ENCODE results near the gene SH3PXD2B. TPM values are rescaled to one million over a fixed set of nuclear protein-coding genes. Genes with fewer than 3 reads are reported as not detected.

Gene SH3PXD2B
- total and polyA plus RNA-seq, 10 of the 15 experiments (the other 5 are each of a cell fraction or from before 2014, with no cell fraction given) = 0.05 to 1.6 (median 0.57) TPM

DNA sequence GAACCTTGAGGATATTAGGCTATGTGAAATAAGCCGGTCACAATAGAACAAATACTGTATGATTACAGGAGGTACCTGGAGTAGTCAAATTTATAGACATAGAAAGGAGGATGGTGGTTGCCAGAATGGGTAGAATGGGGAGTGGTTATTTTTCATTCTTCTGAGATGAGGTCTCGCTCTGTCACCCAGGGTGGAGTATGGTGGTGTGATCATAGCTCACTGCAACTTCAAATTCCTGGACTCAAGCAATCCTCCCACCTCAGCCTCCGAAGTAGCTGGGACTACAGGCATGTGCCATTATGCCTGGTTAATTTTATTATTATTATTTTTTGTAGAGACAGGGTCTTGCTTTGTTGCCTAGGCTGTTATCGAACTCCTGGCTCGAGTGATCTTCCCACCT, 27.1 kb downstream of the SH3PXD2B start:
- Histone ChIP-seq H2AFZ (ENCODE audit: control insufficient read depth, low read depth, low read length) (no peak overlapping the region), H3K4me1 (ENCODE audit: control insufficient read depth, insufficient read depth, low read length) (no peaks in the 10 kb centered on the region), H3K27ac (ENCODE audit: control insufficient read depth, insufficient read depth) (no peak overlapping the region), H3K4me2 (ENCODE audit: control insufficient read depth, insufficient read depth) (no peak overlapping the region), H3K36me3 (ENCODE audit: control insufficient read depth in 2 of 2, insufficient read depth in 2 of 2, low read length in 1 of 2) (no peaks in the 10 kb centered on the region), H3K27me3 (replicated peaks in 1 of 2; ENCODE audit: control insufficient read depth in 2 of 2, insufficient read depth in 2 of 2, low read length in 1 of 2) (no peaks in the 10 kb centered on the region; a peak in 1 of 4 replicates), H4K20me1 (ENCODE audit: control insufficient read depth, insufficient read depth) (no peaks in the 10 kb centered on the region), H3K9me3 (replicated peaks; ENCODE audit: control insufficient read depth, insufficient read depth, low read length) (no peaks in the 10 kb centered on the region), H3K79me2 (ENCODE audit: control insufficient read depth, insufficient read depth, low read length) (no peaks in the 10 kb centered on the region), H3K4me3 (no peak overlapping the region), H3K9ac (ENCODE audit: control insufficient read depth, insufficient read depth, low read length) (no peak overlapping the region)
- CTCF ChIA-PET = no interaction called here
- SMC1A ChIA-PET (ENCODE audit: uncharacterized antibody, unreplicated experiment) = no interaction called here
- intact Hi-C loops (cut with micrococcal nuclease; ENCODE audit: unreplicated experiment) (no loop called here), in situ Hi-C loops (cut with MboI) (no loop called here)
- RAD21 ChIA-PET (ENCODE audit: unreplicated experiment) = interaction anchor here (0.6 kb wide), 1 partner anchor 104 kb away, joined by 3 read pairs; no protein-coding TSS in a partner anchor
- TF ChIP-seq, protein P1, sequence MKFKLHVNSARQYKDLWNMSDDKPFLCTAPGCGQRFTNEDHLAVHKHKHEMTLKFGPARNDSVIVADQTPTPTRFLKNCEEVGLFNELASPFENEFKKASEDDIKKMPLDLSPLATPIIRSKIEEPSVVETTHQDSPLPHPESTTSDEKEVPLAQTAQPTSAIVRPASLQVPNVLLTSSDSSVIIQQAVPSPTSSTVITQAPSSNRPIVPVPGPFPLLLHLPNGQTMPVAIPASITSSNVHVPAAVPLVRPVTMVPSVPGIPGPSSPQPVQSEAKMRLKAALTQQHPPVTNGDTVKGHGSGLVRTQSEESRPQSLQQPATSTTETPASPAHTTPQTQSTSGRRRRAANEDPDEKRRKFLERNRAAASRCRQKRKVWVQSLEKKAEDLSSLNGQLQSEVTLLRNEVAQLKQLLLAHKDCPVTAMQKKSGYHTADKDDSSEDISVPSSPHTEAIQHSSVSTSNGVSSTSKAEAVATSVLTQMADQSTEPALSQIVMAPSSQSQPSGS (IDR thresholded peaks at IDR 0.05; ENCODE audit: low read length) = no peak
- TF ChIP-seq MTA3 (IDR thresholded peaks at IDR 0.05; ENCODE audit: borderline replicate concordance, low read length) = no peak
- no peak for TF ChIP-seq ZNF274 (IDR thresholded peaks at IDR 0.05; ENCODE audit: insufficient read depth, insufficient read length)
- no peak for TF ChIP-seq SUZ12 (IDR thresholded peaks at IDR 0.05; ENCODE audit: unreplicated experiment)
- TF ChIP-seq, protein P2, sequence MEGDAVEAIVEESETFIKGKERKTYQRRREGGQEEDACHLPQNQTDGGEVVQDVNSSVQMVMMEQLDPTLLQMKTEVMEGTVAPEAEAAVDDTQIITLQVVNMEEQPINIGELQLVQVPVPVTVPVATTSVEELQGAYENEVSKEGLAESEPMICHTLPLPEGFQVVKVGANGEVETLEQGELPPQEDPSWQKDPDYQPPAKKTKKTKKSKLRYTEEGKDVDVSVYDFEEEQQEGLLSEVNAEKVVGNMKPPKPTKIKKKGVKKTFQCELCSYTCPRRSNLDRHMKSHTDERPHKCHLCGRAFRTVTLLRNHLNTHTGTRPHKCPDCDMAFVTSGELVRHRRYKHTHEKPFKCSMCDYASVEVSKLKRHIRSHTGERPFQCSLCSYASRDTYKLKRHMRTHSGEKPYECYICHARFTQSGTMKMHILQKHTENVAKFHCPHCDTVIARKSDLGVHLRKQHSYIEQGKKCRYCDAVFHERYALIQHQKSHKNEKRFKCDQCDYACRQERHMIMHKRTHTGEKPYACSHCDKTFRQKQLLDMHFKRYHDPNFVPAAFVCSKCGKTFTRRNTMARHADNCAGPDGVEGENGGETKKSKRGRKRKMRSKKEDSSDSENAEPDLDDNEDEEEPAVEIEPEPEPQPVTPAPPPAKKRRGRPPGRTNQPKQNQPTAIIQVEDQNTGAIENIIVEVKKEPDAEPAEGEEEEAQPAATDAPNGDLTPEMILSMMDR (IDR thresholded peaks at IDR 0.05 in 2 of 3, conservative IDR thresholded peaks at IDR 0.05 in 1 of 3; ENCODE audit: control insufficient read depth in 2 of 3, extremely low read depth in 1 of 3, insufficient read depth in 1 of 3, low read depth in 3 of 3, low read length in 3 of 3) = no peak
- no peak for TF ChIP-seq FOXK2 (IDR thresholded peaks at IDR 0.05)
- no peak for TF ChIP-seq ZNF384 (IDR thresholded peaks at IDR 0.05; ENCODE audit: borderline replicate concordance, low read depth, low read length)
- TF ChIP-seq MYB (IDR thresholded peaks at IDR 0.05; ENCODE audit: borderline replicate concordance, low read depth, low read length) = no peak
- no peak for TF ChIP-seq TAF1 (IDR thresholded peaks at IDR 0.05; ENCODE audit: borderline replicate concordance, low read depth, low read length)
- TF ChIP-seq CHD2 (IDR thresholded peaks at IDR 0.05; ENCODE audit: borderline replicate concordance, low read depth, low read length) = no peak
- TF ChIP-seq ESRRA (IDR thresholded peaks at IDR 0.05; ENCODE audit: low read length) = no peak
- no peak for TF ChIP-seq IKZF1 (conservative IDR thresholded peaks at IDR 0.05)
- TF ChIP-seq PAX5 (IDR thresholded peaks at IDR 0.05; ENCODE audit: borderline replicate concordance, low read depth, low read length) = no peak
- TF ChIP-seq CBFB (IDR thresholded peaks at IDR 0.05; ENCODE audit: low read depth) = no peak
- 38% methylated on average over 5 of the region's 5 CpGs for WGBS (ENCODE audit: insufficient coverage, insufficient replicate concordance, low lambda C conversion rate, missing lambda C conversion rate)
- DNase-seq (ENCODE audit: low read depth, low spot score) = no peak
- no peak for FAIRE-seq
- ATAC-seq = no peak
- POLR2A ChIA-PET = no interaction called here
- BruUV-seq (replicated peaks) = no TSS peak

Measured in GM12878 (cell line).